G401.6 (cell line): ENCODE measurements around the gene TK2.
"Not testable (repeated sequence)": the region's sequence is repeated elsewhere in the genome, so short reads cannot be mapped to it uniquely, and the experiment has no call there.

Experiments used
- FAIRE-seq: peaks from 2 replicates; lab custom pipeline; 2012; peaks lifted over from hg19 to GRCh38; lab: Jason Lieb, UNC

Gene TK2

DNA sequence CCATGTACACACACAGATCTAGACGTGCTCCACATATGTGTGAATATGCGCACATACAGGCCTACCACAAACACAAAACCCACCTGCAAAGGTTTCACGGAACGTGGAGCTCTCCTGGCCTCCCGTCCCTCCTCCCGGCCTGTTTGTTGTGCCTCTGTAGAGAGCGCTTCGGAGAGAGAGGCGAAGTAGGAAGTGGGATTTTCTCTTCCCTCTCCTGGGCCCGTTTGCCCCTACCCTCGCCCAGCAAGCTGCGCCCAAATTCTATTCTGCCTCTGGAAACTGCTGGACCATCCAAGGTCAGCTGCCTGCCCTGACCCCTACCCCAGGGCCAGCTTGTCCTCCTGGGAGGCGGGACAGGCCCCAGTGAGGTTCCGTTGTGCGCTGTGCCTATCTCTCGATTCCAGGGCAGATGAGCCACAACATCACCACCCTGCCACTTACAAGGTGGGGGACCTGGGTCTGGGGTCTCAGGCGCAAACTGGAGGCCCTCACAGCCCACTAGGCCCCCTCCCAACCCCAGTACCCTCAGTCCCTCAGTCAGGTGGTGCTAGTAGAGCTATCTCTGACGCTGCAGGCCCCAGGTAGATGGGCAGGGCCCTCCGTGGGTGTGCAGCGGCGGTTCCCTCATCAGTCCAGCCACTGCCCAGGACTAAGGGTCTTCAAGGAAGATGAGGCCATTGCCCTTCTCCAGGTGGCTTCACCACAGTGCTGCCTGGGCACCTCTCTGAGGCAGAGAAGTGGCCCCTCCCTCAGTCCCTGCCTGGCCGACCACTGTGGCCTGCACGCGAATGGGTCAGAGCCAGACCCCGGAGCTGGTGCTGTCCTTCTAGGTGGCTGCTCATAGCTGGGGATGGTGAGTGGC, 68.6 kb downstream of the TK2 start:
- no peak for FAIRE-seq

DNA sequence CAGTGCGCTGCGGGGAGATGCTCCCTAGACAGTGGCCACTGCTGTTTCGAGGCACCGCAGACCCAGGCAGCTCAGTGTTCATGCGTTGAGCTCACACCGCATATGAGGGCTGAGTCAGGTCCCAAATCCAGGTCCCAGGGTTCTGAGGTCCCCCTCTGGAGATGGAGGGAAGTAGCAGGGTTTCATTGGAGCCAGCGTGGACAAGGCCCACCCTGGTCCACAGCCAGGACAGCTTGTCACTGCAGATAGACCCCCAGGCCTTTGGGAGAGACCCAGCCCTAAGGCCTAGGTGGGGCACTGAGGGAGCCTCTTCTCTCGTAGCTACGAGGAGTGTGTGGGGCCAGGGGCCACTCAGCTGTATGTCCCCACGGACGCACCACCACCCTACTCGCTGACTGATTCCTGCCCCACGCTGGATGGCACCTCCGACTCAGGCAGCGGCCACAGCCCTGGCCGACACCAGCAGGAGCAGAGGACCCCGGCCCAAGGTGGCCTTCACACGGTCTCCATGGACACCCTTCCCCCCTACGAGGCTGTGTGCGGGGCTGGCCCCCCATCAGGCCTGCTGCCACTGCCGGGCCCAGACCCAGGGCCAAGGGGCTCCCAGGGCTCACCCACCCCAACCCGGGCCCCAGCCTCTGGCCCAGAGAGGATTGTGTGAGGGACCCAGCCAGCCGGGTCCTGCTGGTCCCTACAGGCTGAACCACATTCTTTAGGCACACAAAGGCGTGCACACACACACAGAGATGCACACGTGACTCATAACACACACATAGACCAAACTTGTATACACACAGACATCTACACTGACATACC, 69.4 kb downstream of the TK2 start:
- FAIRE-seq, result no peak

DNA sequence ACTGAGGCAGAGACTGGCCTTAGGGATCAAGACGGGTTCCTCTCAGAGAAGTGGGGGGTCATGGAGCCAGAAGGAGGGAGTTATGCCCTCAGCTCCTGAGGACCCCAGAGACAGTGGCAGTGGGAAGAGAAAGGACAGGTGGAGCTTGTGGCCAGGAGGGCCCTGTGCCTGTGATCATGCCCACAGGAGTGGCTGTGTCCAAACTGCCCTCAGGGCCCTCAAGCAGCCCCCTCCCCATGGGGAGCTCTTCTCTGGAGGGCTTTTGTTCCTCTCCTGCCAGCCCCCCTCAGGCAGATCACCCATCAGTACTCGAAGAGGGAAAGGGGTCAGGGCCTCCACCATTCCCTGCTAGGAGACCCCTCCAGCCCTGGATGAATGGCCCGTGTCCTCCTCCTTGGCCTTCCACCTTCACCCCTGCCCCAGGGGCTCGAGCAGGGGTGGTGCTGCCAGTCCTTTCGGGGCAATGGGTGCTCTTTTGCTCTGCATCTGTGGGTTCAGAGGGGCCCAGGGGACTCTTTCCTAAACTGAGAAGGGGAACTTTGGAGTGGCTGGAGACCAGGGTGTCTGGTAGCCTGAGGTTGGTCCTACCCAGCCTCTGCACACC, 70.2 kb downstream of the TK2 start:
- no peak for FAIRE-seq

DNA sequence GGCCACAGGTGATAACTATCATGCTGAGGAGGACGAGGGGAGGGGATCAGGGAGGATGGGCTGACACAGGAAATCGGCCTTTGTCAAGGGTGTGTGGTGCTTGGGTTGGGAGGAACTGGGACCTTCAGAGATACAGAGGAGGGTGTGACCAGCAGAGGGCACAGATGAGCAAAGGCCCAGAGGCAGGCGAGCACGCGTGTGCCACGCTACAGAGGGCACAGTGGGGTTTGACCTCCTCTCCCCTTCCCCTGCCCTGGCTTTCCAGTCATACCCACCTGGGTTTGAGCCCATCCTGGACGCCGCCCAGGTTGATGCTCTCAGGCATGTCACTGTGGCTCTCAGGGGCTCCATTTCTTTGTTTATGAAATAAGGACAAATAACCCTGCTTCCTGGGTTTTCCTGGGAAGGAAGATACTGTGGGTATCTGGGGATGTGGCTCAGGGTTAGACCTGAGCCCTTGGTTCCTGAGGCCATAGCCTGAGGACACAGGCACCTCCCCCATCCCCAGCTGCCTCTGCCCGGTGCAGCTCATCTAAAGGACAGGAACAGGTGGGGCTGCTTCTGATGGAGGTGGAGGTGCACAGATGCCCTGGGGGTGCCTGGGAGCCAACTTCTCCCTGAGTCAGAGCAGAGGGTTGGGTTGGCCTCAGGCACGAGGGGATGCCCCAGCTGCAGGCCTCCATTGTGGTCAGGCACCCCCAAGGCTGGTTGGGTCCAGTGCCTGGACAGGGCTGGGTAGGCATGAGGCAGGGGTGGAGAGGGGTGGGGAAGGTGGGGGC, 71.0 kb downstream of the TK2 start:
- FAIRE-seq, result no peak

DNA sequence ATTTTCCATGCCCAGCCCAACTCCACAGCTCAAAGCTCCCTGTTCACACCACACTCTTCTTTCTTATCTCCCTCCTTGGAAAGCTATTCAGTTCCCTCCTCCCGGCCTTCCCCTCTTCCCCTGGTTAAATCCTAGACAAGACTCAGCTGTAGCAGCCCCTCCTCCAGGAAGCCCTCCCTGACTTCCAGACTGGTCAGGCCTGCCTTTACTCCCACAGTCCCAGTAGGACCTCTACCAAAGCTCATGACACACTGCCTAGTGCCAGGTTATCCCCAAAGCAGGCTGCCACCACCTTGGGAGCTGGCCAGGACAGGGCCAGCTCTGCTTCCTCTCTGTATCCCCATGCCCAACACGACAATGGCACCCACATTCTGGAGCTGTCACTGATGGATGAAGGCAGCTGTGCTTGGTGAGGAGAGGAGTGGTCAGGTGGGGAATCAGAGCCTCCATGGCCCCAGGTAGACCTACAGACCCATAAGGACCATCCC, 72.8 kb downstream of the TK2 start:
- FAIRE-seq, result no peak

DNA sequence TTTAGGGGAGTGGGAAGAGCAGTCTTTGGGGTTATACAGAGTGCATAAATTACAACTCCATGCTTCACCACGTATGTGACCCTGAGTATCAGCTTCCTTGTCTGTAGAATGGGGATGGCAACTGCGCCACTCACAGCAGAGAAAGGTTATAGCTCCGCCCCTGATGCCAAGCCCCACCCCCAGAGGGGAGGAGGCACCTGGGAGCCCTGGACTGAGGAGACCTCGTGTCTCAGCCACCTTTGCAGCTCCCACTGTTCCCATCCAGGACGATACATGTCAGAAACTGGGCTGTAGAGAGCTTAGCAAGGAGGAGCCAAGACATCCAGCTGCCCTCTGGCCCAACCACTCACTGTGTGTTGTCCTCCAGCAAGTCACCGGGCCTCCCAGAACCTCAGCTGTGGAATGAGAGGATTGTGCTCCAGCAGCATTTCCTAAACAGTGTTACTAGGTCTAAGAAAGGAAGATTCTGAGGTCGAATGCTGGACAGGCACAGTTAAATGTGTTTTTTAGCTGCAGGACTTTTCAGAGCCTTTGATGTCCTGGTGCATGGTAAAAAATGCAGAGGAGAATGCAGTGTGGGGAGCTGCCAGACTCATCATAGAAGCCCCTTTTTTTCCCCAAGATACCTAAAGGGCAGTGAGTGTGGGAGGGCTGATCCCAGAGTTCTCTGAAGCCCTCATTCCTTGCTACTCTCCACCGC, 73.4 kb downstream of the TK2 start:
- FAIRE-seq, result no peak

DNA sequence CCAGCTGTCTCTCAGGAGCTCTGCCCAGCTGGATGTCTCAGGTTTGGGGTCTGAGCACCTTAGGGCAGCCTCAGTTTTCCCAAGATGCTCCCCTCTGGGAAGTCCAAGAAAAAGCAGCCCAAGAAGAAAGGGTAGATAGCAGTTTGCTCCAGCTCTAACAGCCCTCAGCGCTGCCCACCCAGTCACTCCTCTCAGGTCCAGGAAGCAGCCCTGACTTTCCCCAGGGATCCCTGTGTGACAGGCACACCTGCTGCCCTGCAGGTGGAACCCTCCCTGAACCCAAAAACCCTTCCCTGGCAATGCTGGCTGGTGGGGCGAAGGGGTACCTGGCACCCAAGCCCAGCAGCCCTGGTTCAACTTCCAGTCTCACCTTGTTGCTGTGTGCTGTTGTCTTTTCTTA, 74.7 kb downstream of the TK2 start:
- FAIRE-seq, result no peak

DNA sequence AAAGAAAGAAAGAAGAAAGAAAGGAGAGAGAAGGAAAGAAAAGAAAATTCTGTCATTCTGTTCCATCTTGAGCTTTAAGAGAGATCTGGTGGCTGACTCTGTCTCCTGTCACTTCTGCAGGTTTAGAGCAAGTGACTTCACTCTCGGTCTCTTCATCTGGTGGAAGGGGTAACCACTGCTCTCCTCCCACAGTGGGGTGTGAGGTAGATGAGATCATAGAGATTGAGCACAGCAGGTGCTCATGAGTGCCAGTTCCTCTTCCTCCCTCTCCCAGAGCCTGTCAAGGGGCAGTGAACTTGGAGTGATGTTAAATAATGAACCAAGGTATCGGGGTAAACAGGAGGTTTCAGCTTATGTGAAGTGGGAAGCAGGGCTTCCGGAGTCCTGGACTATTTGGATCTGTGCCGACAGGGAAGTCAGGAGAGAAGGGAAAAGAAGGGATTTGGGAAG, 75.1 kb downstream of the TK2 start:
- no peak for FAIRE-seq

DNA sequence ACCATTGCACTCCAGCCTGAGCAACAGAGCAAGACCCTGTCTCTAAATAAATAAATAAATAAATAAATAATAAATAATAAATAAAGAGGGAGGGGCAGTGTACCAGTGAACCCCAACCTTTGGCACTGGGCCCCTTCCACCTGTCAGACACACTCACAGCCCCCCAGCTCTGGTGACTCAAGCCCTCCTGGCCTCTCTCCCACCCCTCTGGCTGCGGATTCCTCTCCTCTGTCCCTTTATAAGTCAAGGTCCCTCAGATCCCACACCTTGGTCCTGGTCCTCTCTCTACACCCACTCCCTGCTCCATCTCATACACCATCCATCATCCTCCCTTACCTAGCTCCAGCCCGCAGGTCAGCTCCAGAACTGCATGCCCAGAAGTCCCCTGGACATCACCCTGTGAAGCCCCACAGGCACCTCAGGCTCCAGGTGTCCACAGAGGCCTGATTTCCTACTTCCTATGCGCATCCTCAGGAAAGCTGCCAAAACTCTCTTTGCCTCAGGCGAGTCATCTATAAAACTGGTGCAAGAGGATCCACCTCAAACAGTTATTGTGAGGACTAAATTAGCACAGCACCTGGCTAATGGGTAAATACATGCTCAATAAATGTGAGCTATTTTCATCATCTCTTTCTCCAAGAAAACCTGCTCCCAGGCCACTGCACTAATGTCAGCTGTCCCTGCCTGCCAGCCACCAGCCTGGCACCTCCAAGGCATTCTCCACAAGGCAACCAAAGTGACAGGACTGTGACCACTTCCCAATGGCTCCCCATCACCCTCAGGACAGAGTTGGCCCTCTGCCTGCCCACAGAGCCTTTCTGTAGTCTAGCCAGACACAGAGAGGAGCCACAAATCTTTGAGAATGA, 76.0 kb downstream of the TK2 start:
- no peak for FAIRE-seq

DNA sequence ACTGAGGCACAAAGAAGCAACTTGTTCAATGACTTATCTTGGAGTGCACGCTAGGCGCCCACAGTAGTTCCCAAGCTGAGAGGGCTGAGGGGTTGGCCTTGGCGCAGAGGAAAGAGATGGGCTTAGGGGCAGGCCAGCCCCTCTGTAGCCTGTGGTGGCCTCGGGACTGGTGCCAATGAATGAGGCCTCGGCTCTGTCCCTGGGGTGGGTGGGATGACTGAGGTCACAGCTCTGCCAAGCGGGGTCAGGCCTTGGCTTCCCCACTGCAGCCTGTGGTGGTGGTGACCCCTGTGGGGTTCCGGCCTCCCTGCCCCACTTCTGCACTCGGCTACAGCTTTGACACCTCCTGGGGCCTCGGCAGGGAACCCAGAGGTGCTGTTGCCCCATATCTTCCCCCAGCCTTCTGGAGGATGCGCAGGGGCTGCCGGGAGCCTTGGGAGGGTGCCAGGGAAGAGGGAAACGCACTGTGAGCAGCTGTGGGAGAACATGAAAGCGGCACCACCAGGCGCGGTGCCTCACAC, 76.8 kb downstream of the TK2 start:
- no peak for FAIRE-seq

DNA sequence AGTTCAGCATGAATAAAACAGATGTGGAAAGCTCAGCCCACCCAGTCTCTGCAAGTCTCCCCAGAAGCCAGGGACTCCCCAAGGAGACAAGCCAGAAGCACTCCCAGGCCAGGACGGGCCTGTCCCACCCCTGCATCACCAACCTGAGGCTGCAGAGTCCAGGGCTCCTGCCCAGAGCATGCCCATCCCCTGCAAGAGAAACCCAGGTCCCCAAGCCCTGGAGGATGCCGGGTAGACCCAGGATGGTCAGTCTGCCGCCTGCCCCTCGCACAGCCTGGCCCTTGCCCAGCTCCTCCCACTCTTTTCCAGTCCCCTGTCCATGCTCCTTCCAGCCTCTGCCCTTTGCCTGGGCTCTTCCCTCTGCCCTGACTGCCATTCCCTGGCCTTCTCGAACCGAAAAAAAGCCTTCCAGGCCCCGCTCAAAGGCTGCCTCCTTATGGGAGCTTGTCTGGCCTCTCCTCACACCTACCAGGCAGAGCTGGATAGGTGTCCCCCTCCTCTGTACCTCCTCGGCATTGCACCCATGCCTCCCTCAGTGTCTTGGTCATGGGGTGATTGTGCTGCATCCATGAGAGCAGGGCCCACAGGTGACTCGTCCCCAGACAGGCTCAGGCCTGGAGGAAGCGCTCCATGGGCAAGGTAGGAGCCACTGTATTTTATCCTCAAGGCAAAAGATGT, 78.1 kb downstream of the TK2 start:
- no peak for FAIRE-seq

DNA sequence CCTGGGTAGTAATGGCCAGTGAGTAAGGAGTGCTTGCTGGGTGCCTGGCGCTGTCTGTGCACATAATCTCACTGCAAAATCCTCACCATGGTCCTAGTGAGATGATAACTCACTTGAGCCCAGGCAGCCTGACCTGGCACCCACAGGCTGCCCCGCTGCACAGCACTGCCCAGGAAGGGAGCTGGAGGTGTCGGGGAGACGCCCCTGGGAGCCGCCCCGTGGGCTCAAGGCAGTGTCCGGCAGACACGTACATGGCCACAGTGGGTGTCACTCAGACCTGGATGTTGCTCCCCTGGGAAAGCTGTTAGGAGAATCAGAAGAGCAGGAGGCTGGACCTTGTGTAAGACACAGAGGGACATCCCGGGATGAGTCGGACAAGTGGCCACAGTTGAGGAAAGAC, 78.7 kb downstream of the TK2 start:
- FAIRE-seq, result no peak

DNA sequence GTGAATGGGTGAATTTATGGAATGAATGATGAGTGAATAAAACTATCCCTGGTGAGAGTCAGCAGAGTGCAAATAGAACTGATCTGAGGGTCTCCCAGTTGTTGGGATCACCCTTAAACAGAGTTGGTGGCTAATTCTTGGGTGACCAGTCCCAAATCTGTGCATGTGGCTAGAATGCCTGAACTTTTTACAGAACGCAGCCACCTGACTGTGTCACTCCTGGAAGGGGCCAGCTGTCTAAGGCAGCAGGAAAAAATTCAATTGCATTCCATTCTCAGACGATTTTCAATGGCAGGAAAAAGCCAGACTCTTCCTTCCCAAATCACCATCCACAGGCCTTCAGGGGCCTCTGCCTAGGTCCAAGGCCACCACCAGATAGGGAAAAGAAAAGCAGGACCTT, 79.4 kb downstream of the TK2 start:
- FAIRE-seq, result no peak

DNA sequence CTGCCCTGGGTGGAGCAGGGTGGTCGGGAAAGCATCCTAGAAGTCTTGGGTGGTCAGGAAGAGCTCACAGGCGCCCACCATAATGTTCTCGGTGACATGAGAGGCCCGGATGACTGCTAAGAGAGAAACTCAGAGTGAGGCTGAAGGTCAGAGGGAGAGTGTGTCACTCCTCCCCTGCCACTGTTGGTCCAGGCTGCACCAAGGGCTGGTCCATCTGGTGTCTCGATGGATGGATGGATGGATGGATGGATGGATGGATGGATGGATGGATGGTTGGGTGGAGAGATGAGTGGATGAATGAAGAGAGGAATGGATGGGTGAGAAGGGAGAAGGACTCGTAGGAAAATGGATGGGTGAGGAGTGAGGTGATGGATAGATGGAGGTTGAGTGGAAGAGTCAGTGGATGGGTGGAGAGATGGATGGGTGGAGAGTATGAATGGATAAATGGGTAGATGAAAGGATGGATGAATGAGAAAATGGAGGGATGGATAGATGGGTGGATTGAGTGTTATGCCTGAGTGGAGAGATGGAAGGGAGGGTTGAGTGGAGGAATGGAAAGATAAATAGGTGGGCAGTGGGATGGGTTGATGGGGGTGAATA, 79.9 kb downstream of the TK2 start:
- FAIRE-seq, result no peak

DNA sequence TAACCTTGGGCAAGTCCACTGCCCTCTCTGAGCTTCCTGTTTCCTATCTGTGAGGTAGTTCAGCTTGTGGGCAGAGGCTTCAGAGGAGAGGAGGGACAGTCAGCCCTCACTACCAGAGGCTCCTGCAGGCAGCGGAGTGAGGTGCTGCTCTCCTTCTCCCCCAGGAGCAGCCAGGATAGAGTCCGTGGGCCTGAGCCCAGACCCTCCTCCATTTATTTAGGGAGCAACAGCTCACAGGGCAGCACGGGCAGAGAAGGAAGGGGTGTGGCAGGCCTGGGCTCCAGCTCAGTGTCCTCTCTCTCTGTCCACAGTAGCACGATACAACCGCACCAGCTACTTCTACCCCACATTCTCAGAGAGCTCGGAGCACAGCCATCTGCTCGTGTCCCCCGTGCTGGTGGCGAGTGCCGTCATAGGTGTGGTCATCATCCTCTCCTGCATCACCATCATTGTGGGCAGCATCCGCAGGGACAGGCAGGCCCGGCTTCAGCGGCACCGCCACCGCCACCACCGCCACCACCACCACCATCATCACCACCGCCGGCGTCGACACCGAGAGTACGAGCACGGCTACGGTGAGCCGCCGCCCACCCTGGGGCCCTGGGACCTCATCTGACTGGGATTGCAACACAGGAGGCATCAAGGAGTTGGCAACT, 80.5 kb downstream of the TK2 start:
- FAIRE-seq, result no peak

DNA sequence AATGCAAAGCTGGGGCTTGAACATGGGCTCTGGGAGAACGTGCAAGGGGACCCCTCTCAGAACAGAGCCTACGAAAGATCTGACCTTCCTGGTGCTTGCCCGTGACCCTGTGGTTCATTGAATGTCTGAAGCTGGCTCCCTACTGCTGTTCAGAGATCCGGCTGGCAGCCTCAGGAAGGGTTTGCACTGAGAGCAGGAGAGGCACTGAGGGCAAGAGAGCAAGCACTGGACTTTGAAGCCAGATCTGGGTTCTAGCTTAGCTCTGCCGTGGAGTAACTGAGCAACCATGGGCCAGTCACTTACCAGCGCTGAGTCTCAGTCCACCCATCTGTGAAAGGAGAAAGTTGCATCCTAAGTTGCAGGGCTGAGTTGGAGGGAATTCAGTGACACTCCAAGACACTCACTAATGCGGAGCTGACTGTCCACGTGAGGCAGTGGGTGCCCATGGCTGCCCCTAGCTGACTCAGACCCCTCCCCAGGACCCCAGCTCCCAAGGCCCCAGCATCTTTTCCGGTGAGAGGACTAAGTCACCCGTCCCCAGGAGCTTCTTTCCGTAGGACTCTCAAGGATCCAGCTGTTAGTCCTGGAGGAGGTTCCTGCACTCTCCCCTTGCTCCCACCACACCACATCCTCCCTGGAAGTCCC, 81.5 kb downstream of the TK2 start:
- FAIRE-seq, result no peak

DNA sequence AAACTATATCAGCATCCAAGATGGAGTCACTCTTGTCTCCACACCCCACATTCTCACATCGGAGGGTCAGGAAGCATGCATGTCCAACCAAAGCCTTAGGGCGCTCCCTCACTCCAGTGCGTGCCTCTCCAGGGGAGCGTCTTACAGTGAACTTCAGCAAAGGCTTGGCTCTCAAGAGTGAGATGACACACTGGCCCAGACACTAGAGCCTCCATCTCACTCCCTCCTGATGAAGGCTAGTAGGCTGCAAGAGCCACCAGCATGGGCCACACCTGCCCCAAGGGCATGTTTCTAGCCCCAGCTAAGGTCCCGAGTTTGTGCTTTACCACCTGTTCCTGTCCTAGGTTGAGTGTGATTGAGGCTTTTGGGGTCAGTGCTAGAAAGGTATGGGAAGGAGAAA, 82.3 kb downstream of the TK2 start:
- FAIRE-seq, result no peak

DNA sequence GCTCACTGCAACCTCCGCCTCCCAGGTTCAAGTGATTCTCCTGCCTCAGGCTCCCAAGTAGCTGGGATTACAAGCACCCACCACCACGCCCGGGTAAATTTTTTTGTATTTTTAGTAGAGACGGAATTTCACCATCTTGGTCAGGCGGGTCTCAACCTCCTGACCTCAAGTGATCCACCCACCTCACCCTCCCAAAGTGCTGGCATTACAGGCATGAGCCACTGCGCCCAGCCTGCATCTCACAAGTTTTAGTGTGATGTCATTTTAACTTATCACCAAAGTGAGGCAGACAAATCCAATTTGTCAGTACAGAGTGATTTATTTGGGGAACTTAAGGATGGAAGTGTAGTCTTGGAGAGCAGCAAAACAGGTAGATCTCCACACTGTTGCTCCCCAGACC, 83.3 kb downstream of the TK2 start:
- not testable (repeated sequence) for FAIRE-seq
